HepG2 (cell line): ENCODE results near the gene CENATAC. TPM values are rescaled to one million over a fixed set of nuclear protein-coding genes. Genes with fewer than 3 reads are reported as not detected.

Experiments
- ADNP ChIP-seq: sonication (generic); formaldehyde crosslinking; IDR thresholded peaks from 2 replicates; pipeline ENCODE4 v1.4.0; 2020; ENCODE audit warnings: missing genetic modification reagents
- ATF1 ChIP-seq: IDR thresholded peaks from 2 replicates; pipeline ENCODE4 v1.6.1; 2016; ENCODE audit warnings: mild to moderate bottlenecking, control low read depth
- DMTF1 ChIP-seq: sonication (generic); formaldehyde crosslinking; IDR thresholded peaks from 2 replicates; pipeline ENCODE4 v1.4.0; 2020; ENCODE audit warnings: mild to moderate bottlenecking, missing genetic modification reagents
- FOXP1 ChIP-seq, 2 experiments: fragments of 450-650 bp in 1 of 2; IDR thresholded peaks; 2 replicates each; pipeline ENCODE4 v1.6.1; 2017 to 2018; ENCODE audit warnings: antibody characterized with exemption in 1 of 2
- GLMP ChIP-seq: sonication (generic); formaldehyde crosslinking; IDR thresholded peaks from 2 replicates; pipeline ENCODE4 v1.9.0; 2021; ENCODE audit warnings: missing genetic modification reagents, mild to moderate bottlenecking, borderline replicate concordance
- HDAC6 ChIP-seq: fragments of 200-600 bp; sonication (generic); IDR thresholded peaks from 2 replicates; pipeline ENCODE4 v1.7.0; 2017; ENCODE audit warnings: mild to moderate bottlenecking, antibody characterized with exemption, low read length, low read depth
- HOXA3 ChIP-seq: sonication (generic); formaldehyde crosslinking; IDR thresholded peaks from 2 replicates; pipeline ENCODE4 v1.5.0; 2020; ENCODE audit warnings: missing genetic modification reagents
- PHF8 ChIP-seq: sonication (generic); formaldehyde crosslinking; IDR thresholded peaks from 2 replicates; pipeline ENCODE4 v1.5.0; 2020; ENCODE audit warnings: missing genetic modification reagents
- POLR2A ChIP-seq, 2 experiments: IDR thresholded peaks; 2 replicates each; pipeline ENCODE4 v1.6.1; 2011; ENCODE audit warnings: low read depth in 2 of 2, low read length in 2 of 2, mild to moderate bottlenecking in 1 of 2, moderate library complexity in 1 of 2; ENCODE audit not compliant: insufficient read depth in 1 of 2
- PREB ChIP-seq: sonication (generic); formaldehyde crosslinking; IDR thresholded peaks from 2 replicates; pipeline ENCODE4 v1.4.0; 2020; ENCODE audit warnings: missing genetic modification reagents
- SAP130 ChIP-seq: IDR thresholded peaks from 2 replicates; pipeline ENCODE4 v1.6.1; 2016; ENCODE audit warnings: low read depth
- SNAPC4 ChIP-seq: sonication (generic); formaldehyde crosslinking; IDR thresholded peaks from 2 replicates; pipeline ENCODE4 v1.4.0; 2020; ENCODE audit warnings: mild to moderate bottlenecking, missing genetic modification reagents
- ZBTB14 ChIP-seq: sonication (generic); formaldehyde crosslinking; IDR thresholded peaks from 2 replicates; pipeline ENCODE4 v1.4.0; 2020; ENCODE audit warnings: missing genetic modification reagents
- ZC3H13 ChIP-seq: sonication (generic); formaldehyde crosslinking; IDR thresholded peaks from 2 replicates; pipeline ENCODE4 v1.8.1; 2023; ENCODE audit warnings: mild to moderate bottlenecking, missing genetic modification reagents, moderate library complexity
- ZNF326 ChIP-seq: sonication (generic); formaldehyde crosslinking; IDR thresholded peaks from 2 replicates; pipeline ENCODE4 v1.4.0; 2020; ENCODE audit warnings: missing genetic modification reagents, borderline replicate concordance
- ZNF451 ChIP-seq: sonication (generic); formaldehyde crosslinking; IDR thresholded peaks from 2 replicates; pipeline ENCODE4 v1.5.0; 2020; ENCODE audit warnings: mild to moderate bottlenecking, missing genetic modification reagents
- ZNF616 ChIP-seq: sonication (generic); formaldehyde crosslinking; IDR thresholded peaks from 2 replicates; pipeline ENCODE4 v1.5.0; 2020; ENCODE audit warnings: low read depth, mild to moderate bottlenecking, missing genetic modification reagents
- ZZZ3 ChIP-seq: sonication (generic); formaldehyde crosslinking; IDR thresholded peaks from 2 replicates; pipeline ENCODE4 v1.4.0; 2020; ENCODE audit warnings: missing genetic modification reagents, mild to moderate bottlenecking, borderline replicate concordance
- polyA plus RNA-seq, 8 experiments: library from polyadenylated mRNA; depleted of rRNA in 3 of 8; stranded (reverse) in 7 of 8; unstranded in 1 of 8; fragments of >200 nt; fragmentation: Illumina TruSeq in 4 of 8; extraction: Trizol in 4 of 8; gene quantifications; 2 replicates each; pipeline versions ENCODE4 v1.2.1 to v1.2.3, GENCODE V29; 2011 to 2016; ENCODE audit warnings: low read depth in 4 of 8, missing spikeins in 1 of 8, mixed read lengths in 1 of 8; ENCODE audit not compliant: insufficient read depth in 1 of 8
- total RNA-seq, 5 experiments: library from RNA; depleted of rRNA; stranded (reverse); fragments of >200 nt; fragmentation: Illumina TruSeq; extraction: Trizol; gene quantifications; 2 replicates each; pipeline ENCODE4 v1.2.3, GENCODE V29; 2016; ENCODE audit warnings: low read depth in 1 of 5

Gene CENATAC
- total and polyA plus RNA-seq, 2 of the 13 experiments (the other 11 are each of a cell fraction or from before 2014, with no cell fraction given), result 21.7 to 25.0 TPM

- TF ChIP-seq ZBTB14 (CRISPR knock-in tag) (no peak), ZNF451 (CRISPR knock-in tag) (no peak), GLMP (CRISPR knock-in tag) (no peak), HOXA3 (CRISPR knock-in tag) (peak; percentile 94), DMTF1 (CRISPR knock-in tag) (no peak), PHF8 (CRISPR knock-in tag) (peak; percentile 87), ATF1 (CRISPR knock-in tag) (peak; percentile 87), ZNF326 (CRISPR knock-in tag) (no peak), SAP130 (CRISPR knock-in tag) (peak; percentile 94), ADNP (CRISPR knock-in tag) (no peak), SNAPC4 (CRISPR knock-in tag) (peak; percentile 75; the same call in 1 of the 2 replicates), PREB (CRISPR knock-in tag) (no peak), HDAC6 (no peak), ZZZ3 (CRISPR knock-in tag) (peak; percentile 41; the same call in 1 of the 2 replicates), ZC3H13 (CRISPR knock-in tag) (peak; percentile 58), FOXP1 (IDR thresholded peaks at IDR 0.05) (no peak), FOXP1 (CRISPR knock-in tag; IDR thresholded peaks at IDR 0.05) (no peak), POLR2A (IDR thresholded peaks at IDR 0.05; ENCODE audit: insufficient read depth in 1 of 2, low read depth in 2 of 2, low read length in 2 of 2) (peak; percentile 86 to 88), ZNF616 (CRISPR knock-in tag) (no peak)
Measured at GRCh38 chr11:119018074-119018938, 20.4 kb downstream of the CENATAC start, which contains the start of the genes RPS25 and TRAPPC4 (continued).
